Loucy (cell line): ENCODE data around the gene RAD23A.

ENCODE experiments used
- H2AFZ ChIP-seq: fragments of 200-600 bp; sonication (generic); 2 replicates; pipeline ENCODE4 v1.6.0; 2016; ENCODE audit warnings: antibody characterized with exemption, mild to moderate bottlenecking, low read length, moderate library complexity
- H3F3A ChIP-seq: fragments of 200-600 bp; 2 replicates; pipeline ENCODE4 v1.6.0; 2016; ENCODE audit warnings: antibody characterized with exemption, low read depth, mild to moderate bottlenecking
- H3K27me3 ChIP-seq: fragments of 200-600 bp; sonication (generic); 2 replicates; pipeline ENCODE4 v1.6.1; 2014; ENCODE audit warnings: low read length, mild to moderate bottlenecking; ENCODE audit not compliant: insufficient read depth, poor library complexity, severe bottlenecking
- H3K36me3 ChIP-seq: fragments of 200-600 bp; sonication (generic); 2 replicates; pipeline ENCODE4 v1.6.1; 2016; ENCODE audit warnings: low read length; ENCODE audit not compliant: insufficient read depth
- H3K4me1 ChIP-seq: fragments of 200-600 bp; sonication (generic); 2 replicates; pipeline ENCODE4 v1.5.1; 2014; ENCODE audit warnings: low read length, mild to moderate bottlenecking; ENCODE audit not compliant: insufficient read depth, poor library complexity, severe bottlenecking
- H3K4me2 ChIP-seq: fragments of 200-600 bp; sonication (generic); 2 replicates; pipeline ENCODE4 v1.6.0; 2014; ENCODE audit warnings: antibody characterized with exemption, low read length, low read depth, mild to moderate bottlenecking; ENCODE audit not compliant: poor library complexity, severe bottlenecking
- H3K4me3 ChIP-seq: fragments of 200-600 bp; sonication (generic); 2 replicates; pipeline ENCODE4 v1.5.1; 2014; ENCODE audit warnings: low read length, mild to moderate bottlenecking, mixed read lengths; ENCODE audit not compliant: poor library complexity, severe bottlenecking
- H3K79me2 ChIP-seq: fragments of 200-600 bp; sonication (generic); 2 replicates; pipeline ENCODE4 v1.6.1; 2014; ENCODE audit warnings: low read length; ENCODE audit not compliant: insufficient read depth
- H3K9ac ChIP-seq: fragments of 200-600 bp; sonication (generic); 2 replicates; pipeline ENCODE4 v1.6.0; 2014; ENCODE audit warnings: mild to moderate bottlenecking, low read depth, low read length, moderate library complexity; ENCODE audit not compliant: poor library complexity, severe bottlenecking
- H3K9me2 ChIP-seq: fragments of 200-600 bp; sonication (generic); replicated peaks from 2 replicates; pipeline ENCODE4 v1.6.1; 2016; ENCODE audit warnings: low read depth, low read length, mixed read lengths
- H3K9me3 ChIP-seq: fragments of 200-600 bp; sonication (generic); 2 replicates; pipeline ENCODE4 v1.6.1; 2014; ENCODE audit warnings: mild to moderate bottlenecking, antibody characterized with exemption, low read length, low read depth; ENCODE audit not compliant: insufficient read depth
- H4K20me1 ChIP-seq: fragments of 200-600 bp; sonication (generic); 2 replicates; pipeline ENCODE4 v1.6.0; 2014; ENCODE audit warnings: antibody characterized with exemption, low read length, mild to moderate bottlenecking; ENCODE audit not compliant: insufficient read depth, poor library complexity, severe bottlenecking
- EZH2phosphoT487 ChIP-seq: fragments of 200-600 bp; IDR thresholded peaks from 2 replicates; pipeline ENCODE4 v1.6.1; 2018; ENCODE audit warnings: antibody characterized with exemption, mild to moderate bottlenecking, moderate library complexity, borderline replicate concordance
- TF ChIP-seq, protein P1 (sequence below): fragments of 200-600 bp; sonication (generic); conservative IDR thresholded peaks from 2 replicates; pipeline ENCODE4 v1.5.1; 2014; ENCODE audit warnings: mild to moderate bottlenecking, antibody characterized with exemption, low read length

The RAD23A gene

GRCh38 chr19:12946731-12947496 is 1.3 kb downstream of the RAD23A start:
- TF ChIP-seq EZH2phosphoT487, result no peak
- TF ChIP-seq, protein P1, sequence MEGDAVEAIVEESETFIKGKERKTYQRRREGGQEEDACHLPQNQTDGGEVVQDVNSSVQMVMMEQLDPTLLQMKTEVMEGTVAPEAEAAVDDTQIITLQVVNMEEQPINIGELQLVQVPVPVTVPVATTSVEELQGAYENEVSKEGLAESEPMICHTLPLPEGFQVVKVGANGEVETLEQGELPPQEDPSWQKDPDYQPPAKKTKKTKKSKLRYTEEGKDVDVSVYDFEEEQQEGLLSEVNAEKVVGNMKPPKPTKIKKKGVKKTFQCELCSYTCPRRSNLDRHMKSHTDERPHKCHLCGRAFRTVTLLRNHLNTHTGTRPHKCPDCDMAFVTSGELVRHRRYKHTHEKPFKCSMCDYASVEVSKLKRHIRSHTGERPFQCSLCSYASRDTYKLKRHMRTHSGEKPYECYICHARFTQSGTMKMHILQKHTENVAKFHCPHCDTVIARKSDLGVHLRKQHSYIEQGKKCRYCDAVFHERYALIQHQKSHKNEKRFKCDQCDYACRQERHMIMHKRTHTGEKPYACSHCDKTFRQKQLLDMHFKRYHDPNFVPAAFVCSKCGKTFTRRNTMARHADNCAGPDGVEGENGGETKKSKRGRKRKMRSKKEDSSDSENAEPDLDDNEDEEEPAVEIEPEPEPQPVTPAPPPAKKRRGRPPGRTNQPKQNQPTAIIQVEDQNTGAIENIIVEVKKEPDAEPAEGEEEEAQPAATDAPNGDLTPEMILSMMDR, result no peak
- Histone ChIP-seq H3F3A (peaks cover 26% of the 10 kb centered on the region), H3K4me3 (peak overlapping the region; percentile 96), H3K4me2 (peak overlapping the region; percentile 91), H3K36me3 (peaks cover 58% of the 10 kb centered on the region), H3K27me3 (no peaks in the 10 kb centered on the region), H3K79me2 (peaks cover 85% of the 10 kb centered on the region), H3K9me2 (no peaks in the 10 kb centered on the region), H3K9me3 (no peaks in the 10 kb centered on the region), H4K20me1 (peaks cover 72% of the 10 kb centered on the region), H3K9ac (peak overlapping the region; percentile 91), H3K4me1 (peaks cover 42% of the 10 kb centered on the region), H2AFZ (no peak overlapping the region)

DNA sequence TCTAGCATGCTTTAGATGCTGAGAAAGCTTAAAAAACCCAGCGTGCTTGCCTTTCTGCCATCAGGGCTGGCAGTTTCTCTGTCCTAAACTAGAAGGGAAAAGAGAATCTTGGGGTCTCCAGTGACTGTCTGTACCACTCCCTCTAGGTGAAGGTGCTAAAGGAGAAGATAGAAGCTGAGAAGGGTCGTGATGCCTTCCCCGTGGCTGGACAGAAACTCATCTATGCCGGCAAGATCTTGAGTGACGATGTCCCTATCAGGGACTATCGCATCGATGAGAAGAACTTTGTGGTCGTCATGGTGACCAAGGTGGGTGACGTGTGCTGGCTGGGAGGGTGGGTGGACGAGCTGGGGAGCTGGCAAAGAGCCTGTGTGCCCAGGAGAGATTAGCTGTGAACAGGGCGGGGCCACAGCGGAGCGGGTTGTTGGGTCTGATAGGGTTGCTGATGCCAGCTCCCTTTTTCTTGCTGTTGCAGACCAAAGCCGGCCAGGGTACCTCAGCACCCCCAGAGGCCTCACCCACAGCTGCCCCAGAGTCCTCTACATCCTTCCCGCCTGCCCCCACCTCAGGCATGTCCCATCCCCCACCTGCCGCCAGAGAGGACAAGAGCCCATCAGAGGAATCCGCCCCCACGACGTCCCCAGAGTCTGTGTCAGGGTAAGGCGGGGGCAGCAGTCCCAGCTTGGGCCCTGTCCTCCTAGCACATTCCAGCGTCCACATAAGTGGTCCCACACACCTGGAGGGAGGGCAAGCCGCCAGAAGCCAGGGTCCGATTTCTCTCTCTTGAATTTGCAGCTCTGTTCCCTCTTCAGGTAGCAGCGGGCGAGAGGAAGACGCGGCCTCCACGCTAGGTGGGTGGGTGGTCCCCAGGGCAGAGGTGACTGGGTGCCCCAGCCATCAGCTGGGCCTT is 2.3 kb downstream of the RAD23A start:
- TF ChIP-seq, protein P1, result no peak
- TF ChIP-seq EZH2phosphoT487, result no peak
- Histone ChIP-seq H3K4me3 (peak overlapping the region; percentile 96), H2AFZ (no peak overlapping the region)

GRCh38 chr19:12948612-12949362 is 3.1 kb downstream of the RAD23A start:
- Histone ChIP-seq H2AFZ (no peak overlapping the region), H3K4me2 (peak overlapping the region; percentile 91), H3K27me3 (no peaks in the 10 kb centered on the region), H3K36me3 (peaks cover 49% of the 10 kb centered on the region), H3K9ac (no peak overlapping the region), H3K79me2 (peaks cover 80% of the 10 kb centered on the region), H4K20me1 (peaks cover 54% of the 10 kb centered on the region), H3K9me3 (no peaks in the 10 kb centered on the region), H3K4me3 (no peak overlapping the region), H3K9me2 (no peaks in the 10 kb centered on the region), H3F3A (peaks cover 17% of the 10 kb centered on the region), H3K4me1 (peaks cover 30% of the 10 kb centered on the region)
- TF ChIP-seq, protein P1, result no peak
- no peak for TF ChIP-seq EZH2phosphoT487

More for the DNA sequence above, 2.3 kb downstream of the RAD23A start:
- peak overlapping the region; percentile 91 for H3K4me2 ChIP-seq
- H3K9me2 ChIP-seq, result no peaks in the 10 kb centered on the region
- H4K20me1 ChIP-seq, result peaks cover 62% of the 10 kb centered on the region
- H3K27me3 ChIP-seq, result no peaks in the 10 kb centered on the region
- peaks cover 24% of the 10 kb centered on the region for H3F3A ChIP-seq
- H3K9ac ChIP-seq, result peak overlapping the region; percentile 91
- no peaks in the 10 kb centered on the region for H3K9me3 ChIP-seq
- peaks cover 81% of the 10 kb centered on the region for H3K79me2 ChIP-seq
- peaks cover 52% of the 10 kb centered on the region for H3K36me3 ChIP-seq
- peaks cover 37% of the 10 kb centered on the region for H3K4me1 ChIP-seq
